HFF-Myc (cell line): Measurements from ENCODE around the gene COP1.
"Not testable (repeated sequence)": the region's sequence is repeated elsewhere in the genome, so short reads cannot be mapped to it uniquely, and the experiment has no call there.

ENCODE experiments used
- DNase-seq: peaks from one replicate; pipeline ENCODE4 v3.0.0-alpha.2; 2011; ENCODE audit warnings: low read depth; ENCODE audit errors: extremely low read depth
- H3K4me3 ChIP-seq: replicated peaks from 2 replicates; pipeline ENCODE4 v1.5.1; 2011; ENCODE audit warnings: low read depth, mild to moderate bottlenecking, control low read depth, low read length
- TF ChIP-seq, protein P1 (sequence below): IDR thresholded peaks from 2 replicates; pipeline ENCODE4 v1.5.1; 2012; ENCODE audit warnings: mild to moderate bottlenecking, low read depth, low read length, control low read depth; ENCODE audit errors: missing control alignments

COP1 gene

DNA sequence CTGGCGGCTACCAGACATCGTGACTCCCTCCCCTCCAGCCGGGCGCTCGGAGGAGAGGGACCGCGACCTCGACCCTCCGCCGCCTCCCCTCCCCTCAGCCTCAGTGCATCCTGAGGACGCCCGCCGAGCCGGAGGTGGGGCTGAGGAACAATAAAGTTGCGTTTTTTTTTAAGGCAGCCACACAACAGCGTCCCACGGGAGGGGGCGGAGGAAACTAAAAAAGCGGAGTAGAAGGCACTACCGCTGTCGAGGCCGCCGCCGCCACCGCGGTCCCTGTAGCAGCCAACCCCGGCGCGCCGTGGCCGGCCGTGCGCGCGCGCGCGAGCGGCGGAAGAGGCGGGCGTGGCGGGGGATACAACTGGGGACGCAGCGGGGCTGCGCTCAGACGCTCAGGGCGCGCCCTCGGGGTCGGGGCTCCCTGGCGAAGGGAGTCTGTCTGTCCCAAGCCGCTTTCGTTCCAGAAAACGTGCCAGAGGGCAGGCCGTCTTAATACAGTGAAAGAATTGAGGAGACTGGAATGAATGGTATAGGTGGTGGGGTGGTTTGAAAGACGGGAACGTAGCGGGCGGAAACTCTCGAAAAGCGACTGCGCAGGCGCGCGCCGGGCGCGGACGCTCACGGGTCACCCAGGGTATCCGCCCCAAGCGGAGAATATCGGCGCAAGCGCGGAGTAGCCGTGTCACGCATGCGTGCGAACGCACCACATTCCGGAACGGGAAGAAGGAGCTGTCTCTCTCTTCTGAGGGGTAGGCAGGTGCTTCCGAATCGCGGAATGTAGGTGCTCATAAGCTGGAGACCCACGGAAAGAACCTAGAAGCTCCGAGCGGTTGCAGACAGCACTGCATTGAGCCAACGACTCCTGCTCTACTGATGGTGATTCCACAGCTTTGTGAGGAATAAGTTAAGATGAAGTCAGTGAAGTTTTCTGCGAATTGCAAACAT is at the start of gene COP1:
COP1 (minus strand) TSS at position 326 of the 942 bp plus-strand sequence; CDS start at position 18, 308 bp downstream.
- TF ChIP-seq, protein P1, sequence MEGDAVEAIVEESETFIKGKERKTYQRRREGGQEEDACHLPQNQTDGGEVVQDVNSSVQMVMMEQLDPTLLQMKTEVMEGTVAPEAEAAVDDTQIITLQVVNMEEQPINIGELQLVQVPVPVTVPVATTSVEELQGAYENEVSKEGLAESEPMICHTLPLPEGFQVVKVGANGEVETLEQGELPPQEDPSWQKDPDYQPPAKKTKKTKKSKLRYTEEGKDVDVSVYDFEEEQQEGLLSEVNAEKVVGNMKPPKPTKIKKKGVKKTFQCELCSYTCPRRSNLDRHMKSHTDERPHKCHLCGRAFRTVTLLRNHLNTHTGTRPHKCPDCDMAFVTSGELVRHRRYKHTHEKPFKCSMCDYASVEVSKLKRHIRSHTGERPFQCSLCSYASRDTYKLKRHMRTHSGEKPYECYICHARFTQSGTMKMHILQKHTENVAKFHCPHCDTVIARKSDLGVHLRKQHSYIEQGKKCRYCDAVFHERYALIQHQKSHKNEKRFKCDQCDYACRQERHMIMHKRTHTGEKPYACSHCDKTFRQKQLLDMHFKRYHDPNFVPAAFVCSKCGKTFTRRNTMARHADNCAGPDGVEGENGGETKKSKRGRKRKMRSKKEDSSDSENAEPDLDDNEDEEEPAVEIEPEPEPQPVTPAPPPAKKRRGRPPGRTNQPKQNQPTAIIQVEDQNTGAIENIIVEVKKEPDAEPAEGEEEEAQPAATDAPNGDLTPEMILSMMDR, result no peak
- DNase-seq, result peak; percentile 83
- H3K4me3 ChIP-seq, result peak within 1 kb of the TSS; percentile 61

DNA sequence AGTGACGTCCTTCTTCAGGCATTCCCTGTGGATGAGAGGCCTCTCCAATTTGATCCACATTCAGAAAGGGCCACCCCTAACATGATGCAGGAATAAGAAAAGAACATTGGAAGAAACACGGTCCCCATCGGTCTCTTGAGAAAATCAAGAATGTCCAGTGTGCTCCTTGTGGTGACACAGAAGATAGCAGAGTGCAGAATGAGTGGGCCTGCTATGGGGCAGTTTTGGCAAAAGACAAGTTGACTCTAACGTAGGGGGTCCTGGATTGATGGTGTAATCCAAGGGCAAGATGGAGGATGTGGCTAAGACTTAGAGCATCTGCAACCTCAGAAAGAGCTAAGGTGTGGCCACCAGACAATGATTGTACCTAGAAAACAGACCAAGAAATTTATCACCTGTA is 45.1 kb upstream of the COP1 start:
- TF ChIP-seq, protein P1, result peak; percentile 3
- no peak overlapping the region for H3K4me3 ChIP-seq
- no peak for DNase-seq

DNA sequence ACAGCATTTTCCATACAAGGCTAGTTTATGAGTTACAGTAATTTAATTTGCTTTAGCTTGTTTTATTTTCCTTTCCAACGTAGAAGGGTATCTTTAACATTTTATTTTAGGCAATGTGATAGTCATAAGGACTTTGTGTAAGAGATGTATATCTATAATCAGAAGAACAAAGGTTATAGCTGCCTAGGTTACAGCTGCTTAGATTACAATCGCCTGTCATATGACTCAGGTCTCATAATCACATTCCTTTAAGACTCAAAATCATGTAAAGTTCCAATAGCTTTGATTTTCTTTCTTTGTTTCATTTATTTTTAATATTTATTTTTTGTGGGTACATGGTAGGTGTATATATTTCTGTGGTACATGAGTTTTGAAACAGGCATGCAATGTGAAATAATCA is 37.8 kb upstream of the COP1 start:
- TF ChIP-seq, protein P1, result no peak
- no peak overlapping the region for H3K4me3 ChIP-seq
- no peak for DNase-seq

DNA sequence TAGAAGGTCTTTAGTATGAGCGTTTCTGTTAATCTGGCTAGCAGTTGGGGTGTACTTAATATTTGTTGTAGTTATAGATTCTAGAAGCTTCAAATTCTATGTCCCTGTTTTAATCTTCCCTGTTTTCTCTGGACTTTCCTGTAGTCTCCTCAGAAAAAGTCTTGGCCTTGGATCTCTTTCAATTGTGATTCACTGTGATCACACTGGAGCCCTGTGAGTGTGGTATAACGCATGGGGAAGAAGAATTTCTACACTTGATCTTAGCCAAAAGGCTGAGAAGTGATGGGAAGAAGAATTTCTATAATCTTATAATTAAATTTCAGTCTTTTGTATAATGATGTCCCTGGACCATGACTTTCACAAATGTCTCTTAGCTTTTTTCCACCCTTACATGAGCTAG is 36.7 kb upstream of the COP1 start:
- no peak overlapping the region for H3K4me3 ChIP-seq
- TF ChIP-seq, protein P1, result no peak
- DNase-seq, result no peak

DNA sequence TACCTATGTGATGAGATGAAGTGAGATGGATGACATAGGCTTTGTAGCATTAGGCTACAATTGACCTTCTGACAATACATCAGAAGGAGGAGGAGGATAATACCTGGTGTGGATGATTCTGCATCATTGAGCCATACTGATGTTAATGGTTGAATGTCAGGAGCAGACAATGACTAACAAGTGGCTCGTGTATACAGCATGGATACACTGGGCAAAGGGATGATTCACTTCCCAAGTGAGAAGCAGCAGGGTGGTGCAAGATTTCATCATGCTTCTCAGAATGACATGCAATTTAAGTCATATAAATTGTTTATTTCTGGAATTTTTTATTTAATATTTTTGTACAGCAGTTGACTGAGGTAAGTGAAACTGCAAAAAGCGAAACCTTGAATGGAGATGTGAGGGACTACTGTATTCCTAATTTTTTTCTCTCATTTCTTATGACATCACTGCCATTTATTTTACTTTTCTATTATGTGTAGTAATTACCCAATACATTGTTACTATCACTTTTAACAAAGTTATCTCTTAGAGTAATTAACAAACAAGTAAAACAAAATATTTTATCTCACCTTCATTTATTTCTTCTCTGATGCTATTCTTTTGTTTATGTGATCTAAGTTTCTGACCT is 34.4 kb upstream of the COP1 start:
- TF ChIP-seq, protein P1, result no peak
- DNase-seq, result peak; percentile 30
- H3K4me3 ChIP-seq, result no peak overlapping the region

DNA sequence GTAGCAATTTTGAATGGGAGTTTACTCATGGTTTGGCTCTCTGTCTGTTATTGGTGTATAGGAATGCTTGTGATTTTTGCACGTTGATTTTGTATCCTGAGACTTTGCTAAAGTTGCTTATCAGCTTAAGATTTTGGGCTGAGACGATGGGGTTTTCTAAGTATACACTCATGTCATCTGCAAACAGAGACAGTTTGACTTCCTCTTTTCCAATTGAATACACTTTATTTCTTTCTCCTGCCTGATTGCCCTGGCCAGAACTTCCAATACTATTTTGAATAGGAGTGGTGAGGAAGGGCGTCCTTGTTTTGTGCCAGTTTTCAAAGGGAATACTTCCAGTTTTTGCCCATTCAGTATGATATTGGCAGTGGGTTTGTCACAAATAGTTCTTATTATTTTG is 26.6 kb upstream of the COP1 start:
- DNase-seq, H3K4me3 ChIP-seq: not testable (repeated sequence)

DNA sequence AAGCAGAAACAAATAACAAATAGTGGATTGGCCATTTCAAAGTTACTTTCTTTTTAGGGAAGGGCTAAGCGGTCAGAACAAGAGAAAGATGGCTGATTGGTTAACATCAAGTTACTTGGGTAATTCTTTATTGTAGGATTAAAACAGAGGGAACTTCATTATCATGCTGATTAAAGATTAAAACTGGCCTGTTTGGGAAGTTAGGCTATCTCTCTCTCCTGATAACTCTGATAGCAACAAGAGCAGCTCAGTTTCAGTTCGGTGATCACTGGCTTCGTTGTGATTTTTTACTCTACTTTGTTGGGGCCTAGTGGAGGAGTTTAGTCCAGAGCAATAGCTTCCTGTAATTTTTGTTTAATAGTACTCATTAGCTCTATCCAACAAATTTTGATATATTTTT is 20.5 kb upstream of the COP1 start:
- no peak for DNase-seq

More for the DNA sequence above, 20.5 kb upstream of the COP1 start:
- H3K4me3 ChIP-seq, result no peak overlapping the region
- TF ChIP-seq, protein P1, result no peak
